Measurements from ENCODE around the gene AQP12A. TPM values are rescaled to one million over a fixed set of nuclear protein-coding genes. Genes with fewer than 3 reads are reported as not detected.
A peak's percentile ranks its signal among the peaks of the same experiment; 100 is the strongest.
"Not testable (repeated sequence)": the region's sequence is repeated elsewhere in the genome, so short reads cannot be mapped to it uniquely, and the experiment has no call there.

Gene AQP12A
- polyA plus RNA-seq, 1 of the 3 experiments (the other 2 are of a cell fraction) = not detected

DNA sequence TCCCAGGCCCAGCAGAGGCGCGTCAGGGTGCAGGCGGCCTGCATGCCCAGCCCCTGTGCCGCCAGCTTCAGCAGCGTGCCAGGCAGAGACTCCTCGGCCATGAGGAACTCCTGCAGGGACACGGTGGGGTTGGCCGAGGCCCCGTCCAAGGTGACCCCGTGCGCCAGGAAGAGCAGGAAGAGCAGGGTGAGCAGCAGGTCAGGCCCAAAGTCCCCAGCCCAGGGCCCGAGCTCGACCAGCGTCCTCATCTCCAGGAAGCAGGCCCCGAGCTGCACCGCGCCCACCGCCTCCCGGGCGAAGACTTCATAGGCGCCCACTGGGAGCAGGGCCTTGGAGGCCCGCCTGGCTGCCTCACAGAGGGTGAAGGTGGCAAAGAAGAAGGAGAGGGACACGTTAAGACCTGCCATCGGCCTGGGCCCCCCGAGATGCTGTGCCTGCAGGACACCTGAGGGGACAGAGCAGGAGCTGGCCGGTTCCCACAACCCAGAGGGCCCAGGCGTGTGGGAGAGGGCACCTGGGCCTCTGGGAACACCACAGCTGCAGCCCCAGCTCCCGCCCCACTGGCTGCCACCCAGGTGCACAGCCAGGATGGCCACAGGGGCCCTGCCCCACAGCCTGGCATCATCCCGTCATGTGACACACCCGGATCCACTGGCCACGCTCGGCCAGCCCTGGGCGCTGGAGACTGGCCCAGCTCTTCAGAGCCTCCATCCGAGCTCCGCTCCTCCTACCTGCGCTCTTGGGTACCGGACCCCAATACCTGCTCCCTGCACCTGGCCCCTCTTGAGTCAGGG is 9.0 kb upstream of the AQP12A start, which contains the start of gene AQP12B:
AQP12B (minus strand) TSS at position 455 of the 794 bp plus-strand sequence; CDS start at position 407, 48 bp downstream.
- 67% methylated on average over 7 of the region's 37 CpGs for WGBS (ENCODE audit: low lambda C conversion rate)
- H3K4me2 ChIP-seq; H3K36me3 ChIP-seq (replicated peaks in 1 of 2; ENCODE audit: control insufficient read depth in 1 of 2, insufficient read depth in 2 of 2, low read length in 1 of 2); H3F3A ChIP-seq (replicated peaks; ENCODE audit: insufficient read depth); H3K9me3 ChIP-seq; H2AFZ ChIP-seq (ENCODE audit: low read depth); H3K9me2 ChIP-seq; H3K79me2 ChIP-seq (ENCODE audit: insufficient read depth); H4K20me1 ChIP-seq (ENCODE audit: insufficient read depth); DNase-seq; H3K9ac ChIP-seq; POLR2A ChIA-PET; H3K4me3 ChIP-seq (ENCODE audit: low read depth in 2 of 2, low read length in 1 of 2); H3K27ac ChIP-seq (ENCODE audit: low read depth in 2 of 2, low read length in 1 of 2); CTCF ChIA-PET; H3K4me1 ChIP-seq (ENCODE audit: control insufficient read depth in 1 of 2, insufficient read depth in 2 of 2, low read depth in 1 of 2, low read length in 1 of 2); H3K27me3 ChIP-seq (ENCODE audit: insufficient read depth): not testable (repeated sequence)

DNA sequence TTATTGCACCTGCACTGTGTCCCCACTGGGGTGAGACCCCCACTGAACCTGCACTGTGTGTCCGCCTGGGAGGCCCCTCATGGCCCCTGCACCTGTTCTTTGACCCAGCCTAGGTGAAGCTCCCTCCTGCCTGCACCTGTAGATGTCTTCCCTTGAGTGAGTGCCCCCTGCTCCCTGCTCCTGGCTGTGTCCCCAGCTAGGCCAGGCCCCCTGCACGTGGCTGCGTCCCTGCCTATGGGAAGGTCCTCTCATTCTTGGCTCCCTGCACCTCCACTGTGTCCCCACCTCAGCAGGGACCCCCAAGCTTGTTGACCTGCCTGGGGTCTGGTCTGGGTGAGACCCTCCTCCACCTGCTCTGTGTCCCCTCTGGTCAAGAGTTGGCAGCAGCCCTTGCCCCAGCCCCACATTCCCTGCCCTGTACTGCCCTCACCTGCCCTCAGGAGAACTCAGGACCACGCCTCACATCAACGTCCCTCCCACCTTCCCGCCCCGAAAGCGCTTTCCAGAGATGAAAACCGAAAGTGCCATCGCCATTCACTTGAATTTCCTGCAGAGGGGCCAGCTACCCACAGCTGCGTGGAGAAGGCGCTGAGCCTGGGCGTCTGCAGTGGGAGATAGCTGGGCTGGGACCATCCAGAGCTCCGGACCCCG is 8.2 kb upstream of the AQP12A start:
- H3K9me2 ChIP-seq; H3K4me1 ChIP-seq (ENCODE audit: control insufficient read depth in 1 of 2, insufficient read depth in 2 of 2, low read depth in 1 of 2, low read length in 1 of 2); H3K9me3 ChIP-seq; H3K27ac ChIP-seq (ENCODE audit: low read depth in 2 of 2, low read length in 1 of 2); H3K27me3 ChIP-seq (ENCODE audit: insufficient read depth); H3K4me2 ChIP-seq; H2AFZ ChIP-seq (ENCODE audit: low read depth); H3K4me3 ChIP-seq (ENCODE audit: low read depth in 2 of 2, low read length in 1 of 2); POLR2A ChIA-PET; H3K36me3 ChIP-seq (replicated peaks in 1 of 2; ENCODE audit: control insufficient read depth in 1 of 2, insufficient read depth in 2 of 2, low read length in 1 of 2); DNase-seq; H3F3A ChIP-seq (replicated peaks; ENCODE audit: insufficient read depth); H3K9ac ChIP-seq; H4K20me1 ChIP-seq (ENCODE audit: insufficient read depth); CTCF ChIA-PET; H3K79me2 ChIP-seq (ENCODE audit: insufficient read depth): not testable (repeated sequence)
- WGBS (ENCODE audit: low lambda C conversion rate) = 29% methylated on average over 2 of the region's 15 CpGs

DNA sequence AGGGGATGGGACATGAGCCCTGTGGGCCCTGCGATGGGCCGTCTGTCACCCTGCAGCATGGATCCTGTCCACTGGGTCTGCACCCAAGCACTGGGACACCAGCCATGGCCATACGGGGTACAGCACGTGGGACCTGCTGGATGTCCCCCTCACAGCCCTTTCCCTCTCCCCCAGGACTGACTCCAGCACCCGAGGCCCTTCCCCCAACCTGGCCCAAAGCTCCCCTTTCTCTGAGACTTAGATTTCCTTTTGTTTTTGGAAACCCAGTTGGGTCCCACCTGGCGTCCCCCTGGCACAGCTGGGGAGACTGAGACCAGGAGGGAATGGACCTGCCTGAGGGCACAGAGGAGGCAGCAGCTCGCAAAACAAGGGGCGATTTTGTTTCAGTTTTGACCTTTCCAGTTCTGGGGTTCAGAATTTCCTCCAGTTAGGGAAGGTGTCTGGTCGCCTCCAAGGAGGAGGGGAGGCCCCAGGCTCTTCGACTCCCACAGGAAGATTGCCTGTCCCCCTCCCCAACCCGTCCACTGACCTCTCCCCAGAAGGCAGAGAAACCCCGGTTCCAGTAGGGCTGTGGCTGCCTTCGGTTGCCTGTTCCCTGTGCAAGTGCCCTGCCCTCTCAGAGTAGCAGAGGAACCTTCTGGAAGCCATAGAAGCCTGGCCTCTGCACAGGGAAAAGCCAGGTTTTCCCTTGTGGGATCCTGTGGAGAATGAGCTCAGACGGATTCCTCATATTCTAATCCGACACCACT is 7.5 kb upstream of the AQP12A start:
- H3K9me2 ChIP-seq; H2AFZ ChIP-seq (ENCODE audit: low read depth); H3F3A ChIP-seq (replicated peaks; ENCODE audit: insufficient read depth); H3K9ac ChIP-seq; H3K4me1 ChIP-seq (ENCODE audit: control insufficient read depth in 1 of 2, insufficient read depth in 2 of 2, low read depth in 1 of 2, low read length in 1 of 2); H3K79me2 ChIP-seq (ENCODE audit: insufficient read depth); DNase-seq; H3K27ac ChIP-seq (ENCODE audit: low read depth in 2 of 2, low read length in 1 of 2); H3K4me3 ChIP-seq (ENCODE audit: low read depth in 2 of 2, low read length in 1 of 2); H4K20me1 ChIP-seq (ENCODE audit: insufficient read depth); H3K36me3 ChIP-seq (replicated peaks in 1 of 2; ENCODE audit: control insufficient read depth in 1 of 2, insufficient read depth in 2 of 2, low read length in 1 of 2); POLR2A ChIA-PET; H3K4me2 ChIP-seq; H3K9me3 ChIP-seq; CTCF ChIA-PET; H3K27me3 ChIP-seq (ENCODE audit: insufficient read depth): not testable (repeated sequence)
- WGBS (ENCODE audit: low lambda C conversion rate) = 45% methylated on average over 6 of the region's 15 CpGs

DNA sequence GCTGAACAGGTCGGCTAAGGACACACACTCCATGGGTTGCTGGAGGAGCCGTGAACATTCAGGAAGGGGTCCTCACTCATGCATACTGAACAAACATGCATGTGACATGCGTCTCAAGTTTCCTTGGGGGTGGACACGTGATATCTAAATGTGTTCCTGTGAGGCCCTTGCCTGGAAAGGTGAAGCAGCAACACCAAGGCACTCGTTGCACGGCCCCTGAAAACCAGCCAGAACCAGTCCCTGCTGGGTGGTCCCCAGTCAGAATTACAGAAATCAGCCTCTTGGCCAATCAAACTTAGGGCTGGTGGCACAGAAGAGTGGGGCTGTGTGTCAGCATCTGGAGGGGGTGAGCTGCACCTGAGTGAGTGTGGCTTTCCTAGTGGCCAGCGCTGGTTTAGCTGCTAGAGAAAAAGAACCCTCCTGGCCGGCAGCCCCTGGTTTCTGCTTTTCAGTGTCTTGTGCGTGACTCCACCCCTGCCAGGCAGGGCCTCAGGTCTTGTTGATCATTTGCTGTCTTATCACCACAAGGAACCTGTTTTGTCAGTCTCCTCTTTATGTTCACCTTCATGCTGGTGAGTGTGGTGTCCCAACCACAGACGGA is 5.8 kb upstream of the AQP12A start:
- H3K27me3 ChIP-seq (ENCODE audit: insufficient read depth) = no peaks in the 10 kb centered on the region; the same call in 1 of the 2 replicates
- no peak overlapping the region for H3K9ac ChIP-seq
- H2AFZ ChIP-seq (ENCODE audit: low read depth) = no peak overlapping the region
- no peak overlapping the region for H3K4me2 ChIP-seq
- H3K79me2 ChIP-seq (ENCODE audit: insufficient read depth) = no peaks in the 10 kb centered on the region
- ChIA-PET POLR2A (no interaction called here), CTCF (no interaction called here)
- no peaks in the 10 kb centered on the region for H3K36me3 ChIP-seq (replicated peaks in 1 of 2; ENCODE audit: control insufficient read depth in 1 of 2, insufficient read depth in 2 of 2, low read length in 1 of 2)
- H3K9me2 ChIP-seq = no peaks in the 10 kb centered on the region
- no peak overlapping the region for H3K27ac ChIP-seq (ENCODE audit: low read depth in 2 of 2, low read length in 1 of 2)
- no peaks in the 10 kb centered on the region for H4K20me1 ChIP-seq (ENCODE audit: insufficient read depth)
- no peak overlapping the region for H3K4me3 ChIP-seq (ENCODE audit: low read depth in 2 of 2, low read length in 1 of 2)
- H3K4me1 ChIP-seq (ENCODE audit: control insufficient read depth in 1 of 2, insufficient read depth in 2 of 2, low read depth in 1 of 2, low read length in 1 of 2) = no peaks in the 10 kb centered on the region
- no peaks in the 10 kb centered on the region for H3K9me3 ChIP-seq
- peak; percentile 36 for DNase-seq
- 63% methylated on average over 4 of the region's 10 CpGs for WGBS (ENCODE audit: low lambda C conversion rate)
- no peaks in the 10 kb centered on the region for H3F3A ChIP-seq (replicated peaks; ENCODE audit: insufficient read depth)
- no peak for TF ChIP-seq RXRA (IDR thresholded peaks at IDR 0.05; ENCODE audit: borderline replicate concordance, low read depth)
- no peak for TF ChIP-seq YY1 (IDR thresholded peaks at IDR 0.05; ENCODE audit: low read depth)
- TF ChIP-seq CHD2 (IDR thresholded peaks at IDR 0.05; ENCODE audit: low read length, partially characterized antibody) = no peak
- no peak for TF ChIP-seq MXI1 (IDR thresholded peaks at IDR 0.05; ENCODE audit: low read depth, low read length)
- TF ChIP-seq FOXJ3 (CRISPR knock-in tag; IDR thresholded peaks at IDR 0.05) = no peak
- TF ChIP-seq EP300 (IDR thresholded peaks at IDR 0.05; ENCODE audit: borderline replicate concordance in 1 of 2, low read depth in 1 of 2, low read length in 1 of 2) = no peak
- TF ChIP-seq RFX5 (IDR thresholded peaks at IDR 0.05; ENCODE audit: low read length) = no peak
- no peak for TF ChIP-seq SMC3 (IDR thresholded peaks at IDR 0.05; ENCODE audit: low read depth, low read length)
- TF ChIP-seq, protein P1, sequence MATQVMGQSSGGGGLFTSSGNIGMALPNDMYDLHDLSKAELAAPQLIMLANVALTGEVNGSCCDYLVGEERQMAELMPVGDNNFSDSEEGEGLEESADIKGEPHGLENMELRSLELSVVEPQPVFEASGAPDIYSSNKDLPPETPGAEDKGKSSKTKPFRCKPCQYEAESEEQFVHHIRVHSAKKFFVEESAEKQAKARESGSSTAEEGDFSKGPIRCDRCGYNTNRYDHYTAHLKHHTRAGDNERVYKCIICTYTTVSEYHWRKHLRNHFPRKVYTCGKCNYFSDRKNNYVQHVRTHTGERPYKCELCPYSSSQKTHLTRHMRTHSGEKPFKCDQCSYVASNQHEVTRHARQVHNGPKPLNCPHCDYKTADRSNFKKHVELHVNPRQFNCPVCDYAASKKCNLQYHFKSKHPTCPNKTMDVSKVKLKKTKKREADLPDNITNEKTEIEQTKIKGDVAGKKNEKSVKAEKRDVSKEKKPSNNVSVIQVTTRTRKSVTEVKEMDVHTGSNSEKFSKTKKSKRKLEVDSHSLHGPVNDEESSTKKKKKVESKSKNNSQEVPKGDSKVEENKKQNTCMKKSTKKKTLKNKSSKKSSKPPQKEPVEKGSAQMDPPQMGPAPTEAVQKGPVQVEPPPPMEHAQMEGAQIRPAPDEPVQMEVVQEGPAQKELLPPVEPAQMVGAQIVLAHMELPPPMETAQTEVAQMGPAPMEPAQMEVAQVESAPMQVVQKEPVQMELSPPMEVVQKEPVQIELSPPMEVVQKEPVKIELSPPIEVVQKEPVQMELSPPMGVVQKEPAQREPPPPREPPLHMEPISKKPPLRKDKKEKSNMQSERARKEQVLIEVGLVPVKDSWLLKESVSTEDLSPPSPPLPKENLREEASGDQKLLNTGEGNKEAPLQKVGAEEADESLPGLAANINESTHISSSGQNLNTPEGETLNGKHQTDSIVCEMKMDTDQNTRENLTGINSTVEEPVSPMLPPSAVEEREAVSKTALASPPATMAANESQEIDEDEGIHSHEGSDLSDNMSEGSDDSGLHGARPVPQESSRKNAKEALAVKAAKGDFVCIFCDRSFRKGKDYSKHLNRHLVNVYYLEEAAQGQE (IDR thresholded peaks at IDR 0.05; ENCODE audit: low read depth, low read length) = no peak

Measured in SK-N-SH (cell line).